Measurements from ENCODE around the gene PHACTR2. TPM values are rescaled to one million over a fixed set of nuclear protein-coding genes. Genes with fewer than 3 reads are reported as not detected.
"Not testable (repeated sequence)": the region's sequence is repeated elsewhere in the genome, so short reads cannot be mapped to it uniquely, and the experiment has no call there.

PHACTR2 gene
- total RNA-seq, 6 experiments from 2014 or later, result 66.7 to 92.7 (median 84.1) TPM

DNA sequence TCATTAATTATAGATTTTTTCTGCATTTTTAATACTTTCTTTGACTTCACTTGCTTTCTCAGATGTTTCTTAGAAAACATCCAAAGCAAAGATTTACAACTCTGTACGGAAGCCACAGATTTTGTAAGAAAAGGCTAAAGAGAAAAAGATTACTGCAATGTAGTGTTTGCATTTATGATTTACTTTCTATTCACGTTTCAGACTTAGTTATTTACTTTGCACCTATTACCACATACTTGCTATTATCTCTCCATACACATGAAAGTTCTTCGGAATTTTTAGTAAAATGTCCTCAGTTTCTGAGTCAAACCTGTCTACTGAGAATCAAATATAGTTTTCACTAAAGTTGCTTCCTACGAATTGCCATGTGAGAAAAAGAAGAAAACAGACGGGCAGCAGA, 22.2 kb upstream of the PHACTR2 start:
- Mint-ChIP-seq H3K4me3 (no peak overlapping the region), H3K4me1 (ENCODE audit: low read depth) (no peaks in the 10 kb centered on the region), H3K27ac (no peak overlapping the region), H3K9me3 (peaks cover 4% of the 10 kb centered on the region; the same call in 1 of the 2 replicates), H3K36me3 (ENCODE audit: low read depth) (peaks cover 13% of the 10 kb centered on the region), H3K27me3 (ENCODE audit: insufficient read depth) (no peaks in the 10 kb centered on the region)
- DNase-seq, result no peak
- TF ChIP-seq, protein P1, sequence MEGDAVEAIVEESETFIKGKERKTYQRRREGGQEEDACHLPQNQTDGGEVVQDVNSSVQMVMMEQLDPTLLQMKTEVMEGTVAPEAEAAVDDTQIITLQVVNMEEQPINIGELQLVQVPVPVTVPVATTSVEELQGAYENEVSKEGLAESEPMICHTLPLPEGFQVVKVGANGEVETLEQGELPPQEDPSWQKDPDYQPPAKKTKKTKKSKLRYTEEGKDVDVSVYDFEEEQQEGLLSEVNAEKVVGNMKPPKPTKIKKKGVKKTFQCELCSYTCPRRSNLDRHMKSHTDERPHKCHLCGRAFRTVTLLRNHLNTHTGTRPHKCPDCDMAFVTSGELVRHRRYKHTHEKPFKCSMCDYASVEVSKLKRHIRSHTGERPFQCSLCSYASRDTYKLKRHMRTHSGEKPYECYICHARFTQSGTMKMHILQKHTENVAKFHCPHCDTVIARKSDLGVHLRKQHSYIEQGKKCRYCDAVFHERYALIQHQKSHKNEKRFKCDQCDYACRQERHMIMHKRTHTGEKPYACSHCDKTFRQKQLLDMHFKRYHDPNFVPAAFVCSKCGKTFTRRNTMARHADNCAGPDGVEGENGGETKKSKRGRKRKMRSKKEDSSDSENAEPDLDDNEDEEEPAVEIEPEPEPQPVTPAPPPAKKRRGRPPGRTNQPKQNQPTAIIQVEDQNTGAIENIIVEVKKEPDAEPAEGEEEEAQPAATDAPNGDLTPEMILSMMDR (IDR thresholded peaks at IDR 0.05), result no peak

- Mint-ChIP-seq H3K27me3 (ENCODE audit: insufficient read depth) (no peaks in the 10 kb centered on the region), H3K4me1 (ENCODE audit: low read depth) (no peaks in the 10 kb centered on the region), H3K4me3 (no peak overlapping the region), H3K9me3 (peaks cover 4% of the 10 kb centered on the region; the same call in 1 of the 2 replicates), H3K36me3 (ENCODE audit: low read depth) (peaks cover 12% of the 10 kb centered on the region), H3K27ac (no peak overlapping the region)
- no peak for DNase-seq
- TF ChIP-seq, protein P1 (IDR thresholded peaks at IDR 0.05), result no peak
These were observed 21.7 kb upstream of the PHACTR2 start for GRCh38 chr6:143656026-143656425.

- Mint-ChIP-seq H3K4me3 (no peak overlapping the region), H3K4me1 (ENCODE audit: low read depth) (no peaks in the 10 kb centered on the region), H3K27ac (no peak overlapping the region), H3K36me3 (ENCODE audit: low read depth) (peaks cover 12% of the 10 kb centered on the region), H3K27me3 (ENCODE audit: insufficient read depth) (no peaks in the 10 kb centered on the region), H3K9me3 (peaks cover 4% of the 10 kb centered on the region; the same call in 1 of the 2 replicates)
- no peak for DNase-seq
- TF ChIP-seq, protein P1 (IDR thresholded peaks at IDR 0.05), result no peak
These were observed 20.0 kb upstream of the PHACTR2 start for GRCh38 chr6:143657809-143658208.

DNA sequence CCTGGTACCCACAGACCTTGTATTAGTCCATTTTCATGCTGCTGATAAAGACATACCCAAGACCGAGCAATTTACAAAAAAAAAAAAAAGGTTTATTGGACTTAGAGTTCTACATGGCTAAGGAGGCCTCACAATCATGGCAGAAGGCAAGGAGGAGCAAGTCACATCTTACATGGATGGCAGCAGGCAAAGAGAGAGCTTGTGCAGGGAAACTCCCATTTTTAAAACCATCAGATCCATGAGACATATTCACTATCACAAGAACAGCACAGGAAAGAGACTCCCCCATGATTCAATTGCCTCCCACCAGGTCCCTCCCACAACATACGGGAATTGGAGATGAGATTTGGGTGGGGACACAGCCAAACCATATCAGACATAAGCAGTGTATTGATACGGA, 17.6 kb upstream of the PHACTR2 start:
- H3K4me1 Mint-ChIP-seq (ENCODE audit: low read depth); DNase-seq; H3K27ac Mint-ChIP-seq; H3K4me3 Mint-ChIP-seq; H3K9me3 Mint-ChIP-seq; H3K27me3 Mint-ChIP-seq (ENCODE audit: insufficient read depth): not testable (repeated sequence)
- H3K36me3 Mint-ChIP-seq (ENCODE audit: low read depth), result peaks cover 14% of the 10 kb centered on the region

- no peaks in the 10 kb centered on the region for H3K27me3 Mint-ChIP-seq (ENCODE audit: insufficient read depth)
- TF ChIP-seq, protein P1 (IDR thresholded peaks at IDR 0.05), result no peak
- no peak overlapping the region for H3K4me3 Mint-ChIP-seq
- no peak for DNase-seq
- peaks cover 48% of the 10 kb centered on the region for H3K36me3 Mint-ChIP-seq (ENCODE audit: low read depth)
- no peaks in the 10 kb centered on the region for H3K4me1 Mint-ChIP-seq (ENCODE audit: low read depth)
- peaks cover 33% of the 10 kb centered on the region for H3K9me3 Mint-ChIP-seq
- H3K27ac Mint-ChIP-seq, result no peak overlapping the region
These were observed 13.6 kb upstream of the PHACTR2 start for GRCh38 chr6:143664171-143664570.

- Mint-ChIP-seq H3K9me3 (peaks cover 28% of the 10 kb centered on the region), H3K36me3 (ENCODE audit: low read depth) (peaks cover 43% of the 10 kb centered on the region)
- not testable (repeated sequence) for DNase-seq; H3K4me3 Mint-ChIP-seq; H3K4me1 Mint-ChIP-seq (ENCODE audit: low read depth); H3K27me3 Mint-ChIP-seq (ENCODE audit: insufficient read depth); H3K27ac Mint-ChIP-seq
These were observed 11.8 kb upstream of the PHACTR2 start for GRCh38 chr6:143666007-143666406.

DNA sequence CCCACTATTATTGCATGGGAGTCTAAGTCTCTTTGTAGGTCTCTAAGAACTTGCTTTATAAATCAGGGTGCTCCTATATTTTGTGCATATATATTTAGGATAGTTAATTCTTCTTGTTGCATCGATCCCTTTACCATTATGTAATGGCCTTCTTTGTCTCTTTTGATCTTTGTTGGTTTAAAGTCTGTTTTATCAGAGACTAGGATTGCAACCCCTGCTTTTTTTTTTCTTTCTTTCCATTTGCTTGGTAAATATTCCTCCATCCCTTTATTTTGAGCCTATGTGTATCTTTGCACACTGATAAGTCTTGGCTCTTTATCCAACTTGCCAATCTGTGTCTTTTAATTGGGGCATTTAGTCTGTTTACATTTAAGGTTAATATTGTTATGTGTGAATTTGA, 8.3 kb upstream of the PHACTR2 start:
- H3K9me3 Mint-ChIP-seq, result peaks cover 28% of the 10 kb centered on the region
- H3K36me3 Mint-ChIP-seq (ENCODE audit: low read depth), result peaks cover 47% of the 10 kb centered on the region
- not testable (repeated sequence) for H3K27me3 Mint-ChIP-seq (ENCODE audit: insufficient read depth); H3K27ac Mint-ChIP-seq; H3K4me3 Mint-ChIP-seq; DNase-seq
- H3K4me1 Mint-ChIP-seq (ENCODE audit: low read depth), result peaks cover 18% of the 10 kb centered on the region
